OCI-LY3 (cell line): Measurements from ENCODE around the gene IL4.

Source experiments
- EZH2phosphoT487 ChIP-seq: fragments of 200-600 bp; shearing (Covaris generic); IDR thresholded peaks from 2 replicates; pipeline ENCODE4 v1.6.1; 2018; ENCODE audit warnings: antibody characterized with exemption, mixed run types, low read depth
- TF ChIP-seq, protein P1 (sequence below): fragments of 200-600, 300-600 bp; sonication (generic); IDR thresholded peaks from 2 replicates; pipeline ENCODE4 v1.5.1; 2014; ENCODE audit warnings: antibody characterized with exemption, low read length, low read depth

DNA sequence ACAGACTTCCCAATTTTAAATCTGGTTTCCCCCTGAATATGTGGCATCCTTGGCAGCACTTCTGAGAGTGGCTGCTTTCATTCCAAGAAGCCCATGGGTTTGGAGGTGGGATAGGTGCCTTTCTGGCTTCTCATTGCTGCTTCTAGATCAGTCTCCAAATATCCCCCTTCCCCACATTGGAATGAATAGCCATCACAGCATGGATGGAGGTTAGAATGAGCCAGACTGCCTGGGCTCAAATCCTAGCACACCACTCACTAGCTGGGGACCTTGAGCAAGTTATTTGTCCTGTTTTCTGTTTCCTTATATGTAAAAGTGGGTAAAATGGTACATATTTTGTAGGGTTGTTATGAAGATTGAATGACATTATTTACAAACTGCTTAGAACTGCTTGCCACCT lies 29.6 kb upstream of the IL4 start:
- TF ChIP-seq, protein P1, sequence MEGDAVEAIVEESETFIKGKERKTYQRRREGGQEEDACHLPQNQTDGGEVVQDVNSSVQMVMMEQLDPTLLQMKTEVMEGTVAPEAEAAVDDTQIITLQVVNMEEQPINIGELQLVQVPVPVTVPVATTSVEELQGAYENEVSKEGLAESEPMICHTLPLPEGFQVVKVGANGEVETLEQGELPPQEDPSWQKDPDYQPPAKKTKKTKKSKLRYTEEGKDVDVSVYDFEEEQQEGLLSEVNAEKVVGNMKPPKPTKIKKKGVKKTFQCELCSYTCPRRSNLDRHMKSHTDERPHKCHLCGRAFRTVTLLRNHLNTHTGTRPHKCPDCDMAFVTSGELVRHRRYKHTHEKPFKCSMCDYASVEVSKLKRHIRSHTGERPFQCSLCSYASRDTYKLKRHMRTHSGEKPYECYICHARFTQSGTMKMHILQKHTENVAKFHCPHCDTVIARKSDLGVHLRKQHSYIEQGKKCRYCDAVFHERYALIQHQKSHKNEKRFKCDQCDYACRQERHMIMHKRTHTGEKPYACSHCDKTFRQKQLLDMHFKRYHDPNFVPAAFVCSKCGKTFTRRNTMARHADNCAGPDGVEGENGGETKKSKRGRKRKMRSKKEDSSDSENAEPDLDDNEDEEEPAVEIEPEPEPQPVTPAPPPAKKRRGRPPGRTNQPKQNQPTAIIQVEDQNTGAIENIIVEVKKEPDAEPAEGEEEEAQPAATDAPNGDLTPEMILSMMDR: no peak
- no peak for TF ChIP-seq EZH2phosphoT487
